ENCODE data around the gene BARHL1. TPM values are rescaled to one million over a fixed set of nuclear protein-coding genes. Genes with fewer than 3 reads are reported as not detected.
A peak's percentile ranks its signal among the peaks of the same experiment; 100 is the strongest.

BARHL1 gene
- total RNA-seq, 1 experiment from 2014 or later: not detected

DNA sequence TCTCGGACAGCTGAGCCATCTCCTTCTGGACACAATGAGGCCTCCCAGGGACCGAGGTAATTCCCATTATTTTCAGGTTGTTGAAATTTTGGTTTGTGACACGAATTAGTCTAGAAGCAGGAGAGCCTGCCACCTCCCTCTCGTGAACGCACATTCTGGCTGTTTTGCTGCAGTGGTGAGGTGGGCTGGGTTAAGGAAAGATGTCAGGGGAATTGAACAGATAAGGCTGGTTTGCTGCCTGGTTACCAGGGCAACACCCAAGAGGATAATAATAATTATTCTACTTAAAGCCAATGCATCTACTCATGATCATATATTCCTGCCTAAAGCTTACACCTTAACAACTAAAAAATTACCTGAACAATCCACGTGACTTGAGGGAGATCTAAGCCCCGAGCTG is 49.3 kb downstream of the BARHL1 start:
- no peak overlapping the region for H2BK120ac ChIP-seq (ENCODE audit: low read depth, low read length, poor library complexity, severe bottlenecking)
- H2BK20ac ChIP-seq (ENCODE audit: low read depth, low read length, poor library complexity, severe bottlenecking): no peak overlapping the region
- H3K4ac ChIP-seq (ENCODE audit: low read depth, low read length): no peak overlapping the region
- DNase-seq: no peak
- Mint-ChIP-seq H3K27ac (peak overlapping the region in 1 of 3 experiments; percentile 67; a peak in 1 of 7 replicates), H3K36me3 (ENCODE audit: insufficient read depth in 1 of 3, low read depth in 3 of 3) (peaks cover 14 to 46% (median 25%) of the 10 kb centered on the region in 3 experiments; a peak in 6 of 7 replicates), H3K4me1 (peaks cover 6 to 16% of the 10 kb centered on the region in 2 experiments), H3K9me3 (no peaks in the 10 kb centered on the region), H3K4me3 (no peak overlapping the region), H3K27me3 (ENCODE audit: low read depth) (no peaks in the 10 kb centered on the region)
- H3K9me3 ChIP-seq (ENCODE audit: control insufficient read depth, low read depth, low read length): no peaks in the 10 kb centered on the region
- H3T11ph ChIP-seq (ENCODE audit: low read length): no peak overlapping the region
- H3K79me1 ChIP-seq (ENCODE audit: insufficient read depth, low read depth, low read length, poor library complexity, severe bottlenecking): no peaks in the 10 kb centered on the region
- TF ChIP-seq, protein P1, sequence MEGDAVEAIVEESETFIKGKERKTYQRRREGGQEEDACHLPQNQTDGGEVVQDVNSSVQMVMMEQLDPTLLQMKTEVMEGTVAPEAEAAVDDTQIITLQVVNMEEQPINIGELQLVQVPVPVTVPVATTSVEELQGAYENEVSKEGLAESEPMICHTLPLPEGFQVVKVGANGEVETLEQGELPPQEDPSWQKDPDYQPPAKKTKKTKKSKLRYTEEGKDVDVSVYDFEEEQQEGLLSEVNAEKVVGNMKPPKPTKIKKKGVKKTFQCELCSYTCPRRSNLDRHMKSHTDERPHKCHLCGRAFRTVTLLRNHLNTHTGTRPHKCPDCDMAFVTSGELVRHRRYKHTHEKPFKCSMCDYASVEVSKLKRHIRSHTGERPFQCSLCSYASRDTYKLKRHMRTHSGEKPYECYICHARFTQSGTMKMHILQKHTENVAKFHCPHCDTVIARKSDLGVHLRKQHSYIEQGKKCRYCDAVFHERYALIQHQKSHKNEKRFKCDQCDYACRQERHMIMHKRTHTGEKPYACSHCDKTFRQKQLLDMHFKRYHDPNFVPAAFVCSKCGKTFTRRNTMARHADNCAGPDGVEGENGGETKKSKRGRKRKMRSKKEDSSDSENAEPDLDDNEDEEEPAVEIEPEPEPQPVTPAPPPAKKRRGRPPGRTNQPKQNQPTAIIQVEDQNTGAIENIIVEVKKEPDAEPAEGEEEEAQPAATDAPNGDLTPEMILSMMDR (conservative IDR thresholded peaks at IDR 0.05): no peak
- H2BK12ac ChIP-seq (ENCODE audit: insufficient read length, low read depth, low read length): no peak overlapping the region
- no peak overlapping the region for H3K56ac ChIP-seq (ENCODE audit: insufficient read length, low read depth, low read length)
- H3K4me1 ChIP-seq (ENCODE audit: insufficient read depth, low read length): no peaks in the 10 kb centered on the region
- no peak overlapping the region for H3K14ac ChIP-seq (ENCODE audit: insufficient read depth, low read length)
- no peak overlapping the region for H3K18ac ChIP-seq (ENCODE audit: insufficient read length, low read depth, low read length)
- H2BK15ac ChIP-seq (ENCODE audit: low read depth, low read length): no peak overlapping the region
- no peak overlapping the region for H4K91ac ChIP-seq (ENCODE audit: insufficient read length, low read depth, low read length)
- H3K23ac ChIP-seq (ENCODE audit: insufficient read length, low read depth, low read length): no peak overlapping the region
- peaks cover 2% of the 10 kb centered on the region; the same call in 1 of the 2 replicates for H3K79me2 ChIP-seq (ENCODE audit: insufficient read depth, low read length)
- H4K8ac ChIP-seq (replicated peaks; ENCODE audit: insufficient read length, low read depth, low read length): no peak overlapping the region
- H3K9ac ChIP-seq (ENCODE audit: extremely low read depth, insufficient read length, low read length): no peak overlapping the region
- WGBS (ENCODE audit: extremely low coverage, insufficient read length, low lambda C conversion rate): no CpG with 5 or more reads among the region's 7 CpGs
- H2AK5ac ChIP-seq (ENCODE audit: insufficient read length, low read length): no peak overlapping the region
- no peaks in the 10 kb centered on the region for H4K20me1 ChIP-seq (ENCODE audit: control insufficient read depth, insufficient read depth, insufficient read length)
- H3K4me2 ChIP-seq (ENCODE audit: insufficient read depth, insufficient read length, low read length): no peak overlapping the region
- H3K23me2 ChIP-seq (ENCODE audit: insufficient read length, low read depth, low read length, poor library complexity, severe bottlenecking): no peaks in the 10 kb centered on the region
- no peak overlapping the region for H3K27ac ChIP-seq (ENCODE audit: insufficient read length, low read depth, low read length)
- H2AFZ ChIP-seq (ENCODE audit: low read length): no peak overlapping the region
- H4K5ac ChIP-seq (ENCODE audit: insufficient read length, low read depth, low read length): no peak overlapping the region
- H2BK5ac ChIP-seq (ENCODE audit: insufficient read length, low read length): no peak overlapping the region
- H3K27me3 ChIP-seq (ENCODE audit: insufficient read depth, low read length): no peaks in the 10 kb centered on the region
